ENCODE results near the gene ZC3H7B. TPM values are rescaled to one million over a fixed set of nuclear protein-coding genes. Genes with fewer than 3 reads are reported as not detected.
A peak's percentile ranks its signal among the peaks of the same experiment; 100 is the strongest.
"Not testable (repeated sequence)": the region's sequence is repeated elsewhere in the genome, so short reads cannot be mapped to it uniquely, and the experiment has no call there.

ZC3H7B gene
- total RNA-seq, 2 experiments from 2014 or later, result 49.0 to 51.3 TPM

DNA sequence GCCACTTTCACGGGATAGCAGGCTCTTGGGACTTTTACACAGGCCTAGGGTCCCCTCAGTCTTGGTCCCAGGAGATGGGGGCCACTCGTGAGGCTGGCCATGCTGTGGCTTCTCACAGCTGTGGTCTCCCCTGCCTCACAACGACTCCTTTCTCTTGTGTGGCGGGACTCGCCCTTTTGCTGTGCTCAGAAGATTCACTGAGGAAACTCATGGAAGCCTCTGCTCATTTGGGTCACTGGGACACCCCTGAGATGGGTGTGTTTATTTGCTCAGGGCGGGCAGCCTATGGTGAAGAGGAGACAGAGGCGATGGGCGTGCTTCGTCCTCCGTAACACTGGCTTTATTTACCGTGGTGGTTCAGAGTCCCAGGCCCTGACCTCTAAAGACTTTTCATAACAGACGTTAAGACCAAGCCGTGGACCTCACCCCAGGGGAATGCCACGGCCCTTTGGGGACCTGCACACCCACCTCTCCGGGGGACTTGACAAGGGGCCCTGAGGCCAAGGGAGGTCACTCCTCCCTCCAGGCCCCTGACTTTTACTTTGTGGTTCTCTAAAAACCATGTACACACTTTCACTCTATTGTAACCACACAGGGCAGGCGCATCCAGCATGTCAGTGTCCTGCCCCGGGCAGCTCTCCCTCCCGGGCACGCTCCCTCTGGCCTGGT is 96.0 kb downstream of the ZC3H7B start:
- POLR2A ChIA-PET, result no interaction called here
- Mint-ChIP-seq H3K4me3 (no peak overlapping the region), H3K4me1 (no peaks in the 10 kb centered on the region), H3K27me3 (no peaks in the 10 kb centered on the region), H3K27ac (no peak overlapping the region), H3K9me3 (no peaks in the 10 kb centered on the region), H3K36me3 (no peaks in the 10 kb centered on the region)
- ATAC-seq (ENCODE audit: low read depth), result no peak
- no peak for DNase-seq

DNA sequence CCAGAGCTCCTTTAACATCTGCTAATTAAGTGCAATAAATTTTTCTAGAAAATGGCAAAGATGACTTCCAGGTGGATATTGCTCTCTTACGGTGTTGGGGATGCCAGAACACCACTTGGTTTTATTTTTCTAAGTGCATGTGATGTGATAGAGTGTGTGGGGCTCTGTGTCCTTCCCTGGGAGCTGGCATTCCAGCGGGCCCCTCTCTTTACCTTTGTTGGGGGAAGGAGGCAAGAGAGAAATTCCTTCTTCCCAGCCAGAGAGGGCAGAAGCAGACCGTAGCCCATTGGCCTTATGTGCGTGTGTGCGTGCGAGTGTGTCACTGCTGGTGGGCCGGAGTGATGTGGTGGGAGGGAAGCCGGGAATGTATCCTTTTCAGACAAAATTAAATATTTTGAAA is 97.6 kb downstream of the ZC3H7B start:
- Mint-ChIP-seq H3K27me3 (no peaks in the 10 kb centered on the region), H3K27ac (no peak overlapping the region), H3K4me1 (peaks cover 3% of the 10 kb centered on the region), H3K9me3 (no peaks in the 10 kb centered on the region), H3K4me3 (no peak overlapping the region), H3K36me3 (no peaks in the 10 kb centered on the region)
- DNase-seq (no peak), ATAC-seq (ENCODE audit: low read depth) (no peak)
- POLR2A ChIA-PET, result no interaction called here

DNA sequence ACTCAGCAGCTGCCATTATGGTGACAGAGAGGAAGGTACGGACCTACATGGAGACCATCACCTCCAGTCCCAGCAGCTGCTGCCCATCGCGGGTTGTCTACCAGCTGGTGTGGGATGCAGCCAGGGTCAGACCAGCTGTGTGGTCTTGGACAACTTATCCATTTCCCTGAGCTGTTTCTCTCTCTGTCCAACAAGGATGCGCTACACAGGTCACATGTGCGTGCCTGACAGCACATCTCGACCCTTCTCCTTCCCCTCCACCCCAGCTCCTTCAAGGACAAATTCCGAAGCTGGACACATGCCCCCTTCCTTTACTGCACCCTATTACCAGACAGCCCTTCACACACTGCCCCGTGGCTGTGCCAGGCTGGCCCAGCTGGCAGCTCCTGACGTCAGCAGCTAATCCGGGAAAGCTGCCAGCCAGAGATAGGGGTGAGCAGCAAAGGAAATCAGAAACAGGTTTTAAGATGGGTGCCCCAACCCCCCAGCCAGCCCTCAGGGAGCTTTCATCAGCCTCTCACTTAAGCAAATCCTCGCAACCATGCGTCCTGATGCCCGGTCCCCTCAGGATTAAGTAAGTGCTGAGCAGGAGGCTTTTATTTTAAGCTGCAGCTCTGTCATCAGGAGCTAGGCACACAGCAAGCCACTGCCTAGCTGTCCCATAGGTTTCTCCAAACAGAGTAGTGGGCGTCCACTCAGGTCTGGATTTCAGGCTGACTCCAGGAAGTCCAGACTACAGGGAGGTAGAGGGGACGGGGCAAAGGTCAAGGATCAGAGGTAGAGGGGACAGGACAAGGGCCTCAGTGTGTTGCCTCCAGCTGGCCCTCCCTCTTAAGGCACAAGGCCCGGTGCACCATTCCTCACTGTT is 100.7 kb downstream of the ZC3H7B start:
- Mint-ChIP-seq H3K27ac (no peak overlapping the region), H3K9me3 (no peaks in the 10 kb centered on the region), H3K36me3 (no peaks in the 10 kb centered on the region), H3K4me3 (no peak overlapping the region), H3K4me1 (peaks cover 5% of the 10 kb centered on the region), H3K27me3 (no peaks in the 10 kb centered on the region)
- DNase-seq (no peak), ATAC-seq (ENCODE audit: low read depth) (no peak)
- POLR2A ChIA-PET, result interaction anchor here (1.3 kb wide), 1 partner anchor 46 kb away, joined by 3 read pairs; no protein-coding TSS in a partner anchor

DNA sequence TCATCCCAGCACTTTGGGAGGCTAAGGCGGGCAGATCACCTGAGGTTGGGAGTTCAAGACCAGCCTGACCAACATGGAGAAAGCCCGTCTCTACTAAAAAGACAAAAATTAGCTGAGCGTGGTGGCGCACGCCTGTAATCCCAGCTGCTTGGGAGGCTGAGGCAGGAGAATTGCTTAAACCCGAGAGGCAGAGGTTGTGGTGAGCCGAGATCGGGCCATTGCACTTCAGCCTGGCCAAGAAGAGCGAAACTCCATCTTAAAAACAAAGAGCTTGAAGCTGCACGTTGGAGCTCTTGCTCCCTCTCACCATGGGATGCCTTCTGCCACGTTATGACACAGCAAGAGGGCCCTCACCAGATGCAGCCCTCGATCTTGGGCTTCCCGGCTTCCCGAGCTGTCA is 101.5 kb downstream of the ZC3H7B start:
- not testable (repeated sequence) for H3K9me3 Mint-ChIP-seq; H3K4me3 Mint-ChIP-seq; H3K36me3 Mint-ChIP-seq; DNase-seq; H3K27ac Mint-ChIP-seq; ATAC-seq (ENCODE audit: low read depth); H3K4me1 Mint-ChIP-seq; H3K27me3 Mint-ChIP-seq
- POLR2A ChIA-PET, result interaction anchor here (1.2 to 2.4 kb wide), 3 partner anchors 45 to 124 kb away, joined by 12 to 15 read pairs (median 13); partner anchors contain the start of genes ACO2, PHF5A and TOB2

DNA sequence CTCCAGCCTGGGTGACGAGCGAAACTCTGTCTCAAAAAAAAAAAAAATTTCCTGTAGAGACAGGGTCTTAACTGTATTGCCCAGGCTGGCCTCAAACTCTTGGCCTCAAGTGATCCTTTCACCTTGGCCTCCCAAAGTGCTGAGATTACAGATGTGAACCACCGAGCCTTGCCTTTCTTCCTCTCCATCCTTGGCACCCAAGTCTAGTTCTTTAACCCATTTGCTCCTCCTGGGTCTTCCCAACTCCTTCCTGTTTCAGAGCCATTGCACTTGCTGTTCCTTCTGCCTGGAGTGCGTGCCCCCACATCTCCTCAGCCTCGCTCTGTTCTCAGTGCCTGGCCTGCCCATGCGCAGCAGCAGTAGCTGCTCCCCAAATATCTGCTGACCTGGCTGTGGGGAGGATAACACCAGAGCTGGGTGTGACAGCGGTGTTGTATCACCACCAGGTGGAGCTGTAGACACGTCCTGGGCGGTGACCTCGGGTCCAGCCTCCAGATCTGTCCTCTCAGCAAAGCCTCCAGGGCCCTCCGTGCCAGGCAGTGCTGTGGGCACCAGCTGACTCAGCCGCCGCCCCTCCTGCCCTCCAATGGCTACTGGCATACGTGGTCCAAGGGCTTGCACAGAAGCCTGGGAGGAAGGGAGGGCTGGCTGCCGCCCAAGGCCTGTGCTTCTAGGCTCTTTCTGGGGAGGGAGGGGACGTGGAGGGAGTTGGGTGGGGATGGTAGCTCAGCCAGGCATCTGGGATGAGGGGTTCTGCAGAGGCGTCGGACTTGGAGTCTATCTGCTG is 102.4 kb downstream of the ZC3H7B start:
- no peaks in the 10 kb centered on the region for H3K27me3 Mint-ChIP-seq
- H3K4me1 Mint-ChIP-seq, result peaks cover 5% of the 10 kb centered on the region
- DNase-seq, result peak; percentile 81
- ATAC-seq (ENCODE audit: low read depth), result peak; percentile 99
- H3K9me3 Mint-ChIP-seq, result no peaks in the 10 kb centered on the region
- peak overlapping the region; percentile 49 for H3K4me3 Mint-ChIP-seq
- POLR2A ChIA-PET, result interaction anchor here (1.2 to 2.4 kb wide), 5 partner anchors 42 to 123 kb away, joined by 5 to 15 read pairs (median 12); partner anchors contain the start of genes ACO2, PHF5A and TOB2
- peak overlapping the region; percentile 70 for H3K27ac Mint-ChIP-seq
- H3K36me3 Mint-ChIP-seq, result no peaks in the 10 kb centered on the region

DNA sequence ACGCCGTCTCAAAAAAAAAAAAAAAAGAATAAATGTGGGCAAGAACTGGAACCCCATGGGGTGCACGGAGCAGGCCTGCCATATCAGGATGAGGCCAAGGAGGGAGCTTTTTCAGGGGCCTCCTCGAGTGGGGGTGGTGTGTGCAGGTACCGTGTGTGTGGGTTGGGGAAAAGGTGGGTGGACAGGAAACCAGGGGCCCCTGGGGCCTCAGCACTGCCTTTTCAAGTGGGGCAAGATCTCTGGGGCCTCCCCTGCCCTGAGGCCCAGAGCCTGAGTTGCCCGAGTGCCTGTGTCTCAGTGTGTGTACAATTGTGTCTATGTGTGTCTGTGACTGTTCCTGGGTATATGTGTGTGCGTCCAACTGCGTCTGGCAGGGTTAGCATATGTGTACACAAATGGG is 104.3 kb downstream of the ZC3H7B start:
- H3K4me3 Mint-ChIP-seq, result no peak overlapping the region
- peaks cover 7% of the 10 kb centered on the region for H3K4me1 Mint-ChIP-seq
- DNase-seq, result peak; percentile 37
- POLR2A ChIA-PET, result interaction anchor here (0.5 to 1.4 kb wide), 3 partner anchors 41 to 122 kb away, joined by 3 to 4 read pairs (median 4); partner anchors contain the start of gene TOB2
- H3K36me3 Mint-ChIP-seq, result no peaks in the 10 kb centered on the region
- peak overlapping the region; percentile 78 for H3K27ac Mint-ChIP-seq
- H3K27me3 Mint-ChIP-seq, result no peaks in the 10 kb centered on the region
- ATAC-seq (ENCODE audit: low read depth), result no peak
- no peaks in the 10 kb centered on the region for H3K9me3 Mint-ChIP-seq

DNA sequence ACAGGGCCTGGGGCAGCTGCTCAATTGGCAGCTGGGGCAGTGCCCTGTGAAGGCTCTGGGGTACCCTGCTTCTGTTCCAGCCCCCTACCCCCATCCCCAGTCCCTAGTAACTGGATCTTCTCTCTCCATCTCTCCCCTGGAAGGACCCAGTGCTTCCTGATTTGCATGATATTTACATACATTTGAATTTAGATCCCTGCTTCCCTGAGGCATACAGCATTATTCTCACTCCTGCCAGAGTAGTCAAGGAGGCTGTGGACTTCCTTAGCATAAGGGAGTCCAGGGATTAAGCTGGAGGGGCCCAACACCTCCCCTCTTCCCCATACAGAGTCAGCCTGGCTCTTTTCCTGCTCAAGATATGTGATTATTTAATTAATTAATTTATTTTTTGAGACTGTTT is 105.1 kb downstream of the ZC3H7B start:
- DNase-seq (no peak), ATAC-seq (ENCODE audit: low read depth) (no peak)
- peak overlapping the region; percentile 71 for H3K27ac Mint-ChIP-seq
- H3K9me3 Mint-ChIP-seq, result no peaks in the 10 kb centered on the region
- no peak overlapping the region for H3K4me3 Mint-ChIP-seq
- H3K4me1 Mint-ChIP-seq, result peaks cover 11% of the 10 kb centered on the region
- no peaks in the 10 kb centered on the region for H3K36me3 Mint-ChIP-seq
- POLR2A ChIA-PET, result no interaction called here
- no peaks in the 10 kb centered on the region for H3K27me3 Mint-ChIP-seq

DNA sequence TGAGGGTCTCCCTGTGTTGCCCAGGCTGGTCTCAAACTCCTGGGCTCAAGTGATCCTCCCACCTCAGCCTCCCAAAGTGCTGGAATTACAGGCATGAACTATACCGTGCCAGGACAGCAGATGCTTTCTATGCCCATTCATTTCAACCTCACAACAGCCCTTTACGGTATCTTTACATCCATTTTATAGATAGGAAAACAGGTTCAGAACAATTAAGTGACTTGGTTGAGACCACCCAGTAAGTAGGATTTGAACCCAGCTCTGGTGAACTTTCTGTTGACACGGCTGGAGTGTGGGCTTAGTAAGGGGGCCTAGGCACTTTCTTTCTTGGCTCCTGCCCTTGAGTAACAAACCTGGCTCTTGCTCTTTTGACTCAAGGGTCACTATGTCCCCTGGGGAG is 106.1 kb downstream of the ZC3H7B start:
- no peaks in the 10 kb centered on the region for H3K27me3 Mint-ChIP-seq
- H3K4me1 Mint-ChIP-seq, result peaks cover 17% of the 10 kb centered on the region
- no peak overlapping the region for H3K4me3 Mint-ChIP-seq
- ATAC-seq (ENCODE audit: low read depth), result no peak
- no peaks in the 10 kb centered on the region for H3K9me3 Mint-ChIP-seq
- H3K27ac Mint-ChIP-seq, result no peak overlapping the region
- POLR2A ChIA-PET, result interaction anchor here (1.1 kb wide), 1 partner anchor 61 kb away, joined by 6 read pairs; the partner anchor contains the start of gene PHF5A
- no peak for DNase-seq
- H3K36me3 Mint-ChIP-seq, result no peaks in the 10 kb centered on the region

DNA sequence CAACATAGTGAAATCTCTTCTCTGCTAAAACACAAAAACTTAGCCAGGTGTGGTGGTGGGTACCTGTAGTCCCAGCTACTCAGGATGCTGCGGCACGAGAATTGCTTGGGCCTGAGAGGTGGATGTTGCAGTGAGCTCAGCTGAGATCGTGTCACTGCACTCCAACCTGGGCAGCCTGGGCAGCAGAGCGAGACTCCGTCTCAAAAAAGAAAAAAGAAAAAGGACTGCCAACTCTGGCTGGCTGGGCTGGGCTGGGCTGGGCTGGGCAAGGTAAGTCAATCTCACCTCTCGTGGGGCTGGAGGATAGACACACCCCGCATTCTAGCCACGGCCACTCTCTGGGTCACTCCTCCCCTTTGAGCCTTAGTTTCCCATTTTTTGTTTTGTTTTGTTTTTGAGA is 107.3 kb downstream of the ZC3H7B start:
- no peak overlapping the region for H3K27ac Mint-ChIP-seq
- DNase-seq (no peak), ATAC-seq (ENCODE audit: low read depth) (no peak)
- no peaks in the 10 kb centered on the region for H3K36me3 Mint-ChIP-seq
- H3K4me1 Mint-ChIP-seq, result peaks cover 18% of the 10 kb centered on the region
- POLR2A ChIA-PET, result interaction anchor here (1.1 kb wide), 1 partner anchor 59 kb away, joined by 6 read pairs; the partner anchor contains the start of gene PHF5A
- H3K27me3 Mint-ChIP-seq, result no peaks in the 10 kb centered on the region
- no peak overlapping the region for H3K4me3 Mint-ChIP-seq
- H3K9me3 Mint-ChIP-seq, result no peaks in the 10 kb centered on the region

Small RNA genes lying within 50 kb of the gene (microRNA-seq; reads per million reads assigned to microRNA genes)
- not detected for gene MIR6889

Other genes with a start within 250 kb of the ZC3H7B start
- gene EP300, start 208.9 kb upstream of the ZC3H7B start, total RNA-seq, result 10 to 100 TPM; 82.9 to 85.4 TPM
- gene L3MBTL2, start 96.2 kb upstream of the ZC3H7B start, total RNA-seq, result 10 to 100 TPM; 37.5 to 38.7 TPM
- under 1 TPM; 0.45 to 0.83 TPM for gene CHADL, start 60.6 kb upstream of the ZC3H7B start, total RNA-seq
- gene RANGAP1, start 15.3 kb upstream of the ZC3H7B start, total RNA-seq, result 10 to 100 TPM; 93.6 to 98.3 TPM
- 1 to 10 TPM; 3.6 to 4.0 TPM for gene TEF, start 80.4 kb downstream of the ZC3H7B start, total RNA-seq
- 10 to 100 TPM; 35.7 to 35.9 TPM for gene TOB2, start 145.3 kb downstream of the ZC3H7B start, total RNA-seq
- gene PHF5A, start 167.2 kb downstream of the ZC3H7B start, total RNA-seq, result 10 to 100 TPM; 47.0 to 51.0 TPM
- gene ACO2, start 167.6 kb downstream of the ZC3H7B start, total RNA-seq, result 10 to 100 TPM; 73.7 to 76.2 TPM
- 10 to 100 TPM; 29.8 to 30.5 TPM for gene POLR3H, start 242.9 kb downstream of the ZC3H7B start, total RNA-seq

All from activated naive CD8-positive, alpha-beta T cell treated with anti-CD3 and anti-CD28 coated beads, Interleukin-2, amount 10 ng/mL, durations not matched to agents 7 days and 5 days (primary cell).